OCI-LY1 (cell line): ENCODE data around the gene MOB2.

Source experiments
- EZH2 ChIP-seq: fragments of 200-600 bp; sonication (generic), shearing (Covaris generic); IDR thresholded peaks from 2 replicates; pipeline ENCODE4 v1.8.0; 2017; ENCODE audit warnings: borderline replicate concordance, mixed run types, mild to moderate bottlenecking, antibody characterized with exemption, low read length, moderate library complexity, mixed read lengths
- TF ChIP-seq, protein P1 (sequence below): fragments of 200-600 bp; sonication (generic), shearing (Covaris generic); IDR thresholded peaks from 2 replicates; pipeline ENCODE4 v1.5.1; 2017; ENCODE audit warnings: mild to moderate bottlenecking, antibody characterized with exemption, low read length, moderate library complexity, mixed read lengths

DNA sequence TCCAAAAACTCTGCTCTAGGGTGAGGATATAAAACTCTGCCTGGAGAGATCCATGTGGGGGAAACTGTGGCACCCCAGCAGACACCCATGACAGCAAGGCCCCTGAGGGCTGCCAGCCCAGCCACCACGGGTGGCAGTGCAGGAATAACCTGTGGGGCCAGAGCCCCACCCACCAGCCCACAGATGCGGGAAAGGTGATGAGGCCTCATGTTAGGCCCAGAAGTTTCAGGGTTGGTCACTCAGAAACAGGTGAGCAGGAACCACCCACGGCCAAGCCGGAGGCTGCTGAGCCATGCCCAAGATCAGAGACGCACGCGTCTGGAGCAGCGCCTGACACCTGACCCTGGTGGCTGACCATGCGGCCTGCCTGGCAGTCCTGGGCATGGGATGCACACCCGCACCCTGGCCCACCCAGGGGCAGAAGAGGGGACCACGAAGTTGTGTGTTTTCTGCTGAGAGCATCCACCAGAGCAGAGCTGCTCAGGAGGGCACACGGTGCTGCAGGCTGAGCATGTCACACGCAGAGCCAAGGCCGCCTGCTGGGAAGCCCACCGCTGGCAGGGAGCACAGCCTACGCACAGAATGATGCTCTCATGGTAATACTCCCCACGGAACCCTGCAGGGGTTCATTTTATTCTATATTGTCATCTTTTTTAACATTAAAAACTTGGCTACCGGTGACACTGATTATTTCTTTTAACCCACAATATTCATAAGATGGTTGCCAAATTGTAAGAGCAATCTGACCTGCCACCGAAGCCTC is 44.3 kb upstream of the MOB2 start:
- TF ChIP-seq, protein P1, sequence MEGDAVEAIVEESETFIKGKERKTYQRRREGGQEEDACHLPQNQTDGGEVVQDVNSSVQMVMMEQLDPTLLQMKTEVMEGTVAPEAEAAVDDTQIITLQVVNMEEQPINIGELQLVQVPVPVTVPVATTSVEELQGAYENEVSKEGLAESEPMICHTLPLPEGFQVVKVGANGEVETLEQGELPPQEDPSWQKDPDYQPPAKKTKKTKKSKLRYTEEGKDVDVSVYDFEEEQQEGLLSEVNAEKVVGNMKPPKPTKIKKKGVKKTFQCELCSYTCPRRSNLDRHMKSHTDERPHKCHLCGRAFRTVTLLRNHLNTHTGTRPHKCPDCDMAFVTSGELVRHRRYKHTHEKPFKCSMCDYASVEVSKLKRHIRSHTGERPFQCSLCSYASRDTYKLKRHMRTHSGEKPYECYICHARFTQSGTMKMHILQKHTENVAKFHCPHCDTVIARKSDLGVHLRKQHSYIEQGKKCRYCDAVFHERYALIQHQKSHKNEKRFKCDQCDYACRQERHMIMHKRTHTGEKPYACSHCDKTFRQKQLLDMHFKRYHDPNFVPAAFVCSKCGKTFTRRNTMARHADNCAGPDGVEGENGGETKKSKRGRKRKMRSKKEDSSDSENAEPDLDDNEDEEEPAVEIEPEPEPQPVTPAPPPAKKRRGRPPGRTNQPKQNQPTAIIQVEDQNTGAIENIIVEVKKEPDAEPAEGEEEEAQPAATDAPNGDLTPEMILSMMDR, result no peak
- no peak for TF ChIP-seq EZH2
